HG02885 (cell line): ENCODE measurements around the gene TGFB1.
A peak's percentile ranks its signal among the peaks of the same experiment; 100 is the strongest.

Experiments used
- ATAC-seq: cut with Tn5 transposase; IDR thresholded peaks from one replicate; pipeline ENCODE4 v1.9.1; 2021; ENCODE audit warnings: mild to moderate bottlenecking; ENCODE audit not compliant: unreplicated experiment, poor library complexity

TGFB1 gene

DNA sequence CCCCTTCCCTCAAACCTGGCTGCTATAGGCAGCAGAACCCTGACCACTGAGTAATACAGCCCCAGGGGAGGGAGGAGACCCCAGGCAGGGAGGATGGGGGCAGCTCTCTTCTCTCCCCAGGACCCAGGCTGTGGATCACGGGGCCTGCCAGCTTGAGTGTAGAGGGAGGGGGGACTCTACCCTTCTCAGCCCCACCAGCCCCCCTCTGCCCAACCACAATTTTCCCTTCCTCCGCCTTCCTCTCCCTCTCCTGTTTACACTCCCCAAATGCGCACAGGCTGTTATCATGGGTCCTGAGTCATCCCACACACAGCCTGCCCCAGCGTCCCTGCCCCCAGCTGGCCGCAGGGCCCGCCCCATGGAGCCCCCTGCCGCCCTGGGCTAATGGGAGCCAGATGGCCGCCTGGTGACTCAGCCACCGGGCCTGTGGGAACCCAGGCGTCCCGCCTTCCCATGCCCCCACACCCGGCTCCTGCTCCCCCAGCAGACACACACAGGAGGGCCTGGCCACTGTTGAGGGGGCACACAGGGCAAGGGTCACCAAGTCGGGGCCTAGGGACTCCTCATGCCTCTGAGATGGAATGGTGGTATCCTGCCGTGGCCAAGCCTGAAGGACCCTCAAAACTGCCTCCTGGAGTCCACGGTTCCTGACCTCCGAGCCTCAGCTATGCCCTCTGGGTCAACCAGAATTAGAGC lies 30.1 kb downstream of the TGFB1 start:
- ATAC-seq = no peak

DNA sequence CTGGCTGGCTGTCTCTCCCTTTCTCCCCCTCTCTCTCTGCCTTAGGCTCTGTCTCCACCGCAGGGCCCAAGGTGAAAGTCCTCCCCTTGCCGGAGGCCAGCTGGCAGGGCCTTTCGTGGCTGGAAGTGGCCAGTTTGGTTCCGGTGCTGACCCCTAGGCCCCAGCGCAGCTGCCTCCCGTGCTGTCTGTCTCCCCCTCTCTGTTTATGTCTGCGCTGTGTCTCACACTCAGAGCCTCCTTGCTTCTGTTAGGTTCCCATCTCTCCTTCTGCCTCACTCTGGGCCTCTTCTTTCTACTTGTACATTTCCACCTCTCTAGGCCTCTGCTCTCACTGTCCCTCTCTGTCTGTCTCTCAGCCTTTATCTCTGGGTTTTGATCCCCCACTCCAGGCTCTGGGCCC lies 30.7 kb downstream of the TGFB1 start:
- ATAC-seq = no peak

DNA sequence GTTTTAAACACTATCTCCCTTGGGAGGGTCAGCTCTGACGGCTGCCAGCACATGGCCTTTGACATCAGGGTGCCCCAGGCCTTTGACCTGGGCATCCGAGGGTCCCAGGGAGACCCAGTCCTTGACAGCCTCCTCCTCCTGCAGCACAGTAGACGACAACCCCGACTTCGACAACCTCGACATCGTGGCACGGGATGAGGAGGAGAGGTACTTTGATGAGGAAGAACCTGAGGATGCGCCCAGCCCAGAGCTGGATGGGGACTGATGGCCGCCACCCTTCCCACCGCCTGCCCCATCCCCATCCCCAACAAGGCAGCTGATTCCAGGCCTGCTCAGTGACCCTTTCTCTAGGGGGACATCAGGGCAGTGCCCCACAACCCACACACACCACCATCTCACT lies 31.3 kb downstream of the TGFB1 start:
- no peak for ATAC-seq

DNA sequence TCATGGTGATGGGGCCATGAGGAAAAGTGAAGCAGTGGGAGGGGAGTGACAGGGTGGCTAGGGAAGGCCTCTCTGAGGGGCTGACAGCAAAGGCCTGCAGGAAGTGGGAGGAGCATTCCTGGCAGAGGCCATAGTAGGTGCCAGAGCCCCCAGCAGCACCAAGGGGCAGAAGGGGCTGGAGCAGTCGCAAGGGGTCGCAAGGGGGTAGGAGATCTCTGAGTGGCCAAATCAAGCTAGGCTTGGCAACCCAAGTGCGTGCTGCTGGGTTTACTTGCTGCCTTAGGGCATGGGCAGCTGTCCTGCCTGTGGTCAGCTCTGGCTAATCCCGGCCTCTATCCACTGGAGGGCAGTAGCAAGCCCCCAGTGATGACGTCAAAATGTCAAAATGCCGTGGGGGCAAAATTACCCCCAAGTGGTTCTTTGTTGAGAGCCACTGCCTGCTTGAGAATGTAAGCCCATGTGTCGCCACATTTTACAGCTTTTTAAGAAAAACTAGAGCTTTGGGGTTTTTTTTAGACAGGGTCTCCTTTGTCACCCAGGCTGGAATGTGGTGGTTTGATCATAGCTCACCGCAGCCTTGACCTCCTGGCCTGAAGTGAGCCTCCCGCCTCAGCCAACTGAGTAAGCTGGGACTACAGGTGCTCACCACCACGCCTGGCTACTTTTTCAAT lies 32.0 kb downstream of the TGFB1 start:
- no peak for ATAC-seq

DNA sequence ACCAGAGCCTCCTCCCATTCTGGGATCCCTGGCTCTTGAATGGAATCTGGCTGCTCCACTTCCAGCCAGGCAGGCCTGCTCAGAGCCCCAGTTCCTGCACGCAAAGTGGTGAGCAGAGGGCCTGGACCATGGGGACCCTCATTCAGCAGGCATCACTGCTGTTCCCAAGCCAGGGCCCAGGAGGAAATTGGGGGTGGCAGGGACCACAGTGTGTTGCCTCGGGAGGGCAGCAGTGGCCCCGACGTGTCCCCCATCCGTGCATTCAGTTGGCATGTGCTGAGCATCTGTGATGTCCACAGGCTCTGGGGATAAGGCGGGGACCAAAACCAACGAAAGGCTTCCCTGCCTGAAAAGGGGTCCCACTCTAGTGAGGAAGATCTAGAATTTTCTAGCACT lies 32.5 kb downstream of the TGFB1 start:
- no peak for ATAC-seq

DNA sequence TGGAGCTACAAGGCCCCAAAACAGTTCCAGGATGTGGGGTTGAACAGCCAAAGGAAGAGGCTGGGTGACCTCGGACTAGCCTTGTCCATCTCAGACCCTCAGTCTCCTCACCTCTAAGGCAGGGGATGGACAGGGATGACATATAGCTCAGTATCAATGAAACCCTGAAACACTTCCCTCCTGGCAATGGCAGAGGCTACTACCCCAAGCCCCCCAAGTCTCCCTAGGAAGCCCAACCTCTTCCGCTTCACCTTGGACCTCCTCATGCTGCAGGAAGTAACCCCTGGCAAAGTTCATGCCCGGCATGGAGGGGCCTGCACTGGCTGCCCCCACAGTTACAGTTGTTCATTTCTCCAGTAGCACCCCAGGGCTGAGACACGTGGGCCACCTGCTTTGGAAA lies 33.2 kb downstream of the TGFB1 start:
- no peak for ATAC-seq

DNA sequence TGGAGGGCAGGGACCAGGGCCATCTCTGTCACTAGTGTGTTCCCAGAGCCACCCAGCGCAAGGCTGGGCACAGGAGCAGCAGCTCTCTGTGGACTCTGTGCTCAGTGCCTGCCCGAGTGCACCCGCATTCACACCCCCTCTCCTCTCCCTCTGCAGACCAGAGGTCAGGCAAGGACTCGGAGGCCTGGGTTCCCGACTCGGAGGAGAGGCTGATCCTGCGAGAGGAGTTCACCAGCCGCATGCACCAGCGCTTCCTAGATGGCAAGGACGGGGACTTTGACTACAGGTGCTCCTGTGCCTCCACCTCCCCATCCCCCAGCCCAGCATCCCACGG lies 33.6 kb downstream of the TGFB1 start:
- no peak for ATAC-seq

DNA sequence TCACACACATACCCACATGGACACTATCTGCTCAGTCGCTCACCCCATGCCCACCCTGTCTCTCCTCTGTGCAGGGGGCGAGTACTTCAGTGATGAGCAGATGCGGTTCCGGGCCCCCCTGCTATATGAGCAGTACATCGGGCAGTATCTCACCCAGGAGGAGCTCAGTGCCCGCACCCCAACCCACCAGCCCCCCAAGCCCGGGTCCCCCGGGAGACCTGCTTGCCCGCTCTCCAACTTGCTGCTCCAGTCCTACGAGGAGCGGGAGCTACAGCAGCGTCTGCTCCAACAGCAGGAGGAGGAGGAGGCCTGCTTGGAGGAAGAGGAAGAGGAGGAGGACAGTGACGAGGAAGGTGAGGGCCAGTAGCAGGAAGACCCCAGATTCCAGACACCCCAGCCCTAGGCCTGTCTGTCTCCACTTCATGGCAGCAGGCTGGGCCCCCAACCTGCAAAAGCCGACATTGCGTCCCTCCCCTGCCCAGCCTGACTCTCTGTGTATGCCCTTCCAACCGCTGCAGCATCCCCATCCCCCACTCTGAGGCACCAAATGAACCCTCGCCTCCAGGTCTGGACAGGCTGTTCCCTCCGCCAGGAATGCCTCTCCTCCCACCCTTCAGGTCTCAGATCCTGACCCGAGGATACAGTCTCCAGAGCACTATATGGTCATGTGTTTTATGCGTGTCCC lies 34.1 kb downstream of the TGFB1 start:
- no peak for ATAC-seq

DNA sequence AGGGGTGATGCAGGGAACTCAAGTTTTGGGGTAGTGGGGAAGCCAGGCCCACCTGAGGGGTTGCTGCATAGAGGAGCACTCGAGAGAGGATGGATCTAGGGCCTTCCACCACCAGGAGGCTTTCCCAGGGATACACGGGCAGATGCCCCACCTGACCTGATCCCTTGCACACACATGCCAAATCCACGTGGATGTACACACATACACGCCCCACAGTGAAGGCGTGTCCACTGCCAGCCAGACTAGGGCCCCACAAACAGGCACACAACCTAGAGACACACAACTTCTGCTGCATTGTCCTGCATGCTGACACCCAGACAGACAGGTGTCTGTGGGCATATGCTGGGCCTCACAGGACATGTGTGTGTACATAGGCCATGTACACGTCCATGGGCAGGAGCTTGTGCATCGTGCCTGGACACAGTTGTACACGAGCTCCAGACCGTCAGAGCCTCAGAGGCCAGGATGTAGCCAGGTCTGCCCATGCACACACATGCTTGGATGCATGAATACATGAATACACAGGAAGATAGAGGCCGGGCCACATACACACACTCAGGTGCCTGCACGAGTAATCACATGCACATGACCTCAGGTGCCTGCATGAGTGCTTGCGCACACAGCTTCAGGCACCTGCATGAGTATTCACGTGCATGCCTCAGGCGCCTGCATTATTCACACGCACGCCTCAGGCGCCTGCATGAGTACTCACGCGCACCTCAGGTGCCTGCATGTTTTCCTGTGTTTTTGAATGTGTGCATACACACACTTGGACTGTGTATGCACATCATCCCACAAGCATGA lies 34.8 kb downstream of the TGFB1 start:
- ATAC-seq = no peak

DNA sequence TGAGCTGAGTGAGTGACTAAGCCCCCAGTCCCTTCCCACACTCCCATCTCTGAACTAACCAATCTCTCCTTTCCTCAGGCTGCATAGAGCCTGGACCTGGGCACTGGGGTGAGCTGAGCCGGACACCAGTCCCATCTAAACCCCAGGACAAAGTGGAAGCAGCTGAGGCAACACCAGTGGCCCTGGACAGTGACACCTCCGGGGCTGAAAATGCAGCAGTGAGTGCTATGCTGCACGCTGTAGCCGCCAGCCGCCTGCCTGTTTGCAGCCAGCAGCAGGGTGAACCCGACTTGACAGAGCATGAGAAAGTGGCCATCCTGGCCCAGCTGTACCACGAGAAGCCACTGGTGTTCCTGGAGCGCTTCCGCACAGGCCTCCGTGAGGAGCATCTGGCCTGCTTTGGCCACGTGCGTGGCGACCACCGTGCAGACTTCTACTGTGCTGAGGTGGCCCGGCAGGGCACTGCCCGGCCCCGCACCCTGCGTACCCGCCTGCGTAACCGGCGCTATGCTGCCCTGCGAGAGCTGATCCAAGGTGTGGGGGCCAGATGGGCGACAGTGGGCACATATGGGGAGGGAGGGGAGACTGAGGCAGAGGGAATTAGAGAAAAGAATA lies 37.3 kb downstream of the TGFB1 start:
- ATAC-seq = no peak

DNA sequence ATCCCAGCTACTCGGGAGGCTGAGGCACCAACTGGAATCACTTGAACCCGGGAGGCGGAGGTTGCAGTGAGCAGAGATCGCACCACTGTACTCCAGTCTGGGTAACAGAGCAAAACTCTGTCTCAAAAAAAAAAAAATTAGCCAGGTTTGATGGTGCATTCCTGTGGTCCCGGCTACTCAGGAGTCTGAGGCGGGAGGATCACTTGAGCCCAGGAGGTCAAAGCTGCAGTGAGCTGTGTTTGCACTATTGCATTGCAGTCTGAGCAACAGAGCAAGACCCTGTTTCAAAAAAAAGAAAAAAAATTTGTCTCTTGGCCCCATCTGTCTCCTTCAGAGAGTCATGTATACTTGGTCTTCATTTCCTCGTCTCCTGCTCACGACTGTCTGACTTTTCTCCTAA lies 42.1 kb downstream of the TGFB1 start:
- ATAC-seq = no peak

DNA sequence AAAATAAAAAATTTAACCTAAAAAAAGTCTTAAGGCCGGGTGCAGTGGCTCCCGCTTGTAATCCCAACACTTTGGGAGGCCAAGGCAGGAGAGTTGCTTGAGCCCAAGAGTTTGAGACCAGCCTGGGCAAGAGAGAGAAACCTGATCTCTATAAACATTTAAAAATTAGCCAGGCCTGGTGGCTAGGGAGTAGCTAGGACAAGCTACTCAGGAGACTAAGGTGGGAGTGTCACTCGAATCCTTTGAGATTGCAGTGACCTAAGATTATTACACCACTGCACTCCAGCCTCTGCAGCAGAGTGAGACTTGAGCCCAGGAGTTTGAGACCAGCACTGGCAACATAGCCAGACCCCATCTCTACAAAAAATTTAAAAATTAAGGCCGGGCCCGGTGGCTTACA lies 42.6 kb downstream of the TGFB1 start:
- no peak for ATAC-seq

DNA sequence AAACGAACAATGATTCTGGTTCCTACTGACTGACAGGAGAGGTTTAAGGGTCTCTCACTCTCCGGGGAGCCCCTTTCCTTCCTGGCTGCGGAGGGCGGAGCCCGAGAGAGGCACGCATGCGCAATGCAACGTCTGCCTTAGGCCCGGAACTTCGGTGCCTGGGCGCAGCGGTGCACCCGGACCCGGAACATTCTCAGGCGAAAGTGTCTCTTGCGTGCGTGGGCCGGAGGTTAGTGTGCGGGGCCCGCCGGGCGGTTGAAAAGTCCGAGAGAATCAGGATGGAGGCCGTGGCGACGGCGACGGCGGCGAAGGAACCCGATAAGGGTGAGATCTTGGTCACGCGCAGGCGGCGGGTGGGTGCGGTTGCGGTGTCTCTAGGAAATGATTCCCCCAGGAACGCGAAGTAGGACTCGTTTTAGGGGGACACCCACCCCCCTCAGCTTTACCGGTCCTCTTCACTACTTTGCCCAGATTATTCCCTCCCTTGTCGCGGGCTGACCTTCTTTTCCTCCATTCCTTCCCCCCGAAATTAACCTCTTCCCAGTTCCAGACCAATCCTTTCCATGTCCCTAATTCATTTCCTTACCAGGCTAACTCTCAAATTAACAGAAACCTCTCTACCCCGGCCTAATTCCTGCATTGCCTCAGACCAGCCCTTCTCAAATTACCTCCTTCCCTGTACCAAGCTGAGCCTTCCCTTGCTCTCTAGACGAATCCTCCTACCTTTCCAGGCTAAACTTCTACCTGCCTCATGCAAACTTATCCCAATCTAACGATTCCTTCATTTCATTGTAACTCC lies 43.5 kb downstream of the TGFB1 start, which contains the start of gene CCDC97:
CCDC97 (plus strand) TSS at position 140 of the 799 bp plus-strand sequence; CDS start at position 279, 139 bp downstream.
- peak; percentile 74 for ATAC-seq

DNA sequence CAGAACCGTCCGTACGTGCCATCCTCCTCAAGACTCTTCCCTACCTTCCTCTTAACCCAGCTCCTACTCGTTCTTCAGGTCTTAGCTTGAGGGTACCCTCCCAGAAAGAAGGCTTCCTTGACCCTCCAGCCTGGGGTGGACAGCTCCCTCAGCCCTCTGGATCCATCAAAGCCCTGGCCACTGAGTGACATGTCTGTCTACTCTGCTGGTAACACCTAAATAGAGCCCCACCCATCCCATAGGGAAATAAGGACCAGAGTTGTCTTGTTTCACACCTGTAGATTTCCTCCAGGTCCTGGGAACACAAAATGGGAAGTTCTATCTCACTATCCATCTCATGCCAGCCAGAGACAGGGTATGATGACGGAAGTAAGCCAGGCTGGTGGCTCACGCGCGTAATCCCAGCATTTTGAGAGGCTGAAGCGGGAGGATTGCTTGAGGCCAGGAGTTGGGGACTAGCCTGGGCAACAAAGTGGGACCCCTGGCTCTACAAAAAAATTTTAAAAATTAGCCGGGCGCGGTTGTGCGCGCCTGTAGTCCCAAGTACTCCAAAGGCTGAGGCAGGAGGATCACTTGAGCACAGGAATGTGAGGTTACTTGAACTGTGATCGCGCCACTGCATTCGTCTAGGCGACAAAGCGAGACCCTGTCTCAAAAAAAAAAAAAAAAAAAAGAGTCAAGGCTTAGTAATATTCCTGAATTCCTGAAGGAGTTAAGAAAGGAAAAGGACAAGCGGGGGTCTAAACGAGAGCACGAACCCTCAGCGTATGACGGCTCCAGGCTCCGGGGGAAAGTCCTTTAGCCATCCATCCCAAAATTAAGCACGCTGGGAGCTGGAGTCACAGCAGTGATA lies 44.3 kb downstream of the TGFB1 start:
- no peak for ATAC-seq

DNA sequence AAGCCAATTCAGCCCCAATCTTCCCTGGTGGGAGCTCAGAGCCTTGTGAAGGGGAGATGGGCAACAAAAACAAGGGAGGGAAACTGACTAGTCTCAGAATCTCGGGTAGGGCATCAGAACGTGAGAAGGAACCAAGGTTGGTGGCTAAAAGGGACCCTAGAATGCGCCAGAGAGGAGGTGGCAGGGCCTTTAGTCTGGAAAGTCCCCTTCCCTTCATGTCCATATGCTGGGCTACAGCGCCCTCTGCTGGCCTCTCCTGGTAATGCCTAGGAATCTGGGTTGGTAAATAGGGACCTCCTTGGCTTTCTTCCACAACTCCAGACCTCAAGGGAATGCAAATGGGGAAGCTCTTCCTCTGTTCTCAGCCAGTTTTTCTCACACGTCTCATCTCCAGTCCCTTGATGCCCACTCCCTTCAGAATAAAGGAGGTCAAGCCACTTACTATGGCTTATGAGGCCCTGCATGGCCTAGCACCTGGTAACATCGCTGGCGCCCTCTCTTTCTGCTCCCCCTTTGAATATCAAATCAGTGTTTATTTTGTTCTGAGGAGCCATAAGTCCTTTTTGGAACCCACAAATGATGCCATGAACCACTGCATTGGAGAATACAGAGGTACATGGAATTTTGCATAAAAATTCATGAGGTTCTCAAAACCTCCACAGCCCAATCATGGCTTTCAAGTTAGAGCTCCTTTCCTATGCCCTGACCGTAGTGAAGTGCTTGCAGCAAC lies 45.1 kb downstream of the TGFB1 start:
- peak; percentile 52 for ATAC-seq

DNA sequence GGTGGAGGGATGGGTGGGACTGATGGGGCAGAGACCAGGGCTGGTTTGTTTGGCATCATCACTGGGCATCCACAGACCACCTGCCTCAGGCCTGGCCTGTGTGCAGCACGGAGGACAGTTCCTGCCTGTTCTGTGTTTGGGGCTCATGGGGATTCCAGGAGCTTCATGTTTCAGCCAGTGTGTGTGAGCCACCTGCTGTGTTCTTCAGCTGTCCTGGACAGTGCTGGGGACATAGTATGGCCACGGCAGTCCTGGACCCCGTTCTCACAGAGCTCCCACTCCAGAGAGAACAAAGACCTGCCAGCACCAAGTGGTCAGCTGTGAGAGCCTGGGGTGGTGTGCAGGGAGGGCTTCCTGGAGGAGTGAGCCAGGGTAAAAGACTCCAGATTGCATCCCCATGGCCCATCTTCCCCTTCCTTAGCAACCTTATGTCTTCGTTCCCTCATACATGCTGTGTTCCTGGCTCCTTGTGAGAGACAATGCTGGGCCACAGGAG lies 45.7 kb downstream of the TGFB1 start:
- no peak for ATAC-seq

DNA sequence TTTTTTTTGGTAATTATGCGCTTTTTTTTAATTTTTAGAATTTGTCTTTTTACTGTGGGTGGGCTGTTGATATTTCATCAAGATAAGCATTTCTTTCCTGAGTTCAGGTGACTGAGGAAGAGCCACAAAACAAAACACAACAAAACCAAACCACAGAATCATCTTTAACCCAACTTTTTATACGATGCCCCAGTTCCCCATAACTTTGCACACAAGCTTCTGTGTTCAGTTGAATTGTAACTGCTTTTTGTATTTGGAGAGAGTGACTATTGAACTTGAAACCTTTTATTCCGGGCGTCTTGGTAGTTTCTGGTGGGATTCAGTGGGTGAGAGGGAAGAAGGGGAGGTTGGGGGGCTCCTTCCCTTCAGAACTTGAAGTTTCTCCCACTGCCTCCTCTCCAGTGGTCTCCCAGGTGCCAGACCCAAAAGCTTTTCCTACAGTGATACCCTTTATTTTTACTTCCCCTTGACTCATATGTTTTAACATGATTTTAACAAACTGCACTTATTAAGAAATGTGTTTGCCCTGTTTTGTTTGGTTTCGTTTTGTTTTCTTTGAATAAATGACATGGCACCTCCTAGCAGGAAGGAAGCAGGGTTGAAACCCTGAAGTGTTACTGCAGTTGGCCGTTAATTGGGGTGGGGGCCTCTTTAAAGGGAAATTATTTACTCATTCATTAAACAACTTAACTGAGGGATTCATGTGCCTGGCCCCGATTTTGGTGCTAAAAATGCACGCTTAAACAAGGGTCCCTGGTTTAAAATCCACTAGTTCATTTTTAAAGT lies 46.4 kb downstream of the TGFB1 start:
- no peak for ATAC-seq
